SK-N-SH (cell line): Measurements from ENCODE around the gene LCE7A.

Experiments used
- CHD2 ChIP-seq: fragments of 150-350 bp; IDR thresholded peaks from 2 replicates; pipeline ENCODE4 v1.6.1; 2018; ENCODE audit warnings: low read length; ENCODE audit not compliant: partially characterized antibody
- CTCF ChIP-seq: fragments of 200-600 bp; sonication (generic); IDR thresholded peaks from 2 replicates; pipeline ENCODE4 v1.6.1; 2017; ENCODE audit warnings: antibody characterized with exemption, mild to moderate bottlenecking, moderate library complexity
- FOXM1 ChIP-seq: IDR thresholded peaks from 2 replicates; pipeline ENCODE4 v1.4.0; 2012; ENCODE audit warnings: low read depth, mild to moderate bottlenecking
- GABPA ChIP-seq: IDR thresholded peaks from 2 replicates; pipeline ENCODE4 v1.4.0; 2012; ENCODE audit warnings: low read depth, mild to moderate bottlenecking
- MAX ChIP-seq: IDR thresholded peaks from 2 replicates; pipeline ENCODE4 v1.4.0; 2012; ENCODE audit warnings: low read depth
- MEF2A ChIP-seq: IDR thresholded peaks from 2 replicates; pipeline ENCODE4 v1.4.0; 2012; ENCODE audit warnings: low read depth, borderline replicate concordance
- PBX3 ChIP-seq: IDR thresholded peaks from 2 replicates; pipeline ENCODE4; 2012
- POLR2AphosphoS5 ChIP-seq: IDR thresholded peaks from 2 replicates; pipeline ENCODE4 v1.6.1; 2012; ENCODE audit warnings: low read depth, low read length
- RAD21 ChIP-seq: IDR thresholded peaks from 2 replicates; pipeline ENCODE4 v1.6.1; 2012; ENCODE audit warnings: mild to moderate bottlenecking, low read length
- RFX5 ChIP-seq: IDR thresholded peaks from 2 replicates; pipeline ENCODE4 v1.6.1; 2012; ENCODE audit warnings: mild to moderate bottlenecking, improper control_type of control experiment, low read length
- TAF1 ChIP-seq: IDR thresholded peaks from 2 replicates; pipeline ENCODE4 v1.6.1; 2012; ENCODE audit warnings: low read depth, mild to moderate bottlenecking, low read length, moderate library complexity, borderline replicate concordance
- YY1 ChIP-seq: IDR thresholded peaks from 2 replicates; pipeline ENCODE4 v1.4.0; 2012; ENCODE audit warnings: low read depth, mild to moderate bottlenecking

DNA sequence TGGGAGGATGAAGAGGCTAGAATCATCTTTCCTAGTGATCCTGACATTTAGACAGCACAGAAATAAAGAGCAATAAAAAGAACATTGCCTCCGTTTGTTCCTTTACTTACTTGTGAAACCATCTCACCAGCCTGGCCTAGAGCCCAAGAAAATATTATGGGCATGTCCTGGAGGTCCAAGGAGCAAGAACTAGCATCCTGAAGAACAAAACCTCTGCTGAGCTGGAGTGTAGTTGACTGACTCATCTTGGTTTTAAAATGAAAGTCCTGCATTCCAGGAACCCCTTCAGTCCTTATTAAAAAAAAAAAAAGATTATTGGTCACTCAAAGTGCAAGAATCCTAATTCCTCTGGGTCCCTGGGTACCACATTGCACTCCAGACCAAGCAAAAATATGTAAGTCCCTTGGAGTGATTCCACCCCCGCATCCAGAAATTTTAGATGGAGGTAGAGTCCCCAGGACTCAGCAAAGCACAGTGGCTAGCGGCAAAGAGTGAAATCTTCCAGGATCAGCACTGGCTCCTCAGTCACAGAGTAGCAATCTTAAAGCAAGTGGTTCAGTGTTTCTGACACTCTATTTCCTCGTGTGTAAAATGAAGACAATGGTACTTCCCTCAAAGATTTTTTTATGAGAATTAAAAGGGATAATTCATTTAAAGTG is 25.3 kb downstream of the LCE7A start:
- TF ChIP-seq CTCF, result no peak
- TF ChIP-seq MEF2A, result no peak
- TF ChIP-seq MAX, result no peak
- TF ChIP-seq POLR2AphosphoS5, result no peak
- TF ChIP-seq YY1, result no peak
- no peak for TF ChIP-seq RAD21
- TF ChIP-seq CHD2, result no peak
- no peak for TF ChIP-seq FOXM1
- no peak for TF ChIP-seq RFX5
- TF ChIP-seq TAF1, result no peak
- TF ChIP-seq GABPA, result no peak
- TF ChIP-seq PBX3, result 0 out of 2 replicates have a peak, but pooled peaks have one; percentile 4
